ENCODE data around the gene ALPL. TPM values are rescaled to one million over a fixed set of nuclear protein-coding genes. Genes with fewer than 3 reads are reported as not detected.

The ALPL gene
- total RNA-seq, 1 experiment from 2014 or later = 4.8 TPM

DNA sequence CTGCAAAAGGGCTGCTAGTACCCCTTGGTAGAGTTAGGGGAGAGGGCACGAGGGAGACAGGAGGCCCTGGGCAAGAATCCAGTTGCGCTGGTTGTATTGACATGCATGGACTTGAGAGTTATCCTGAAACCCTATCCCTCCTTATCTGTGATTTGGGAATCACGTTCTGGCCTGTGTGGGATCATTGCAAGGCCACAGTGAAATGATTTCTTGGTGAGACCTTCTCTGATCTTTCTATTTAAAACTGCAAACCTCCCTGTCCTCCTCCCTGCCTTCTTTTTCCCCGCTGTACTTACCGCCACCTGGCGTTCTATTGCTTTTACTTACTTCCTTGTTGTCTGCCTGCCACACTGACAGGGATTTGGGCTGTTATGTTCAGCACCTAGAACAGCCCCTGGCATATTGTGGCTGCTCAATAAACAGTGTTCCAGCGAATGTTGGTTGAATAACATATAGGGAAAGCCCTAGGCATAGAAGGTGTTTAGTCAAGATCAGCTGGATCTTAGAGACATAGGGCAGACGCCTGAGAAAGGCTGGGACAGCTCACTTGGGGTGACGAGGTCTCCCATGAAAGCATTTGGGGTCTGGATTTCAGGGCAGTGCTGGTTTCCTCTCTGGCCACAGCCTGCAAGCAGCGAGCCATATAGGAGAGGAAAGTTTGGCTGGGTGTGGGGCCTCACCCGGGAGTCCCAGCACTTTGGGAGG, 25.6 kb downstream of the ALPL start:
- intact Hi-C loops (cut with micrococcal nuclease; ENCODE audit: unreplicated experiment) = loop anchor here (5.0 kb wide), 1 partner anchor 163 kb away; no protein-coding TSS in a partner anchor
- peak; percentile 60 for DNase-seq (ENCODE audit: low spot score)
- POLR2A ChIA-PET (ENCODE audit: low non-redundant PET) = no interaction called here

DNA sequence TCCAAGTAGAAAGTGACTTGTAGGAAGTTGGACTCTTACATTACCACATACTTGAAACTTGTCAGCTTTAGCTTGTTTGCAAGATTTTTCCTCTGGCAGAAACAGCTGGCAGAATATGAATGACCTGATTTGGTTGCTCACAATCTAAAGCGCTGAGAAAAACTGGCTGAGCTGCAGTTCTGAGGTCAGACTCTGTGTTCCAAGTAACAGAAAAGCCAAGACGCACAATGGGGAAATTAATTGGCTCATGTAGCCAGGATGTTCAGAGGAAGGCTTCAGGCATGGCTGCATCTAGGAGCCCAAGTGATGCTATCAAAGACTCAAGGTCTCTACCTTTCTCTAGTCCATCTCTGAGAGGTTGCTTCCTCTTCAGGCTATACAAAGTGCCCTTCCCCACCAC, 27.0 kb downstream of the ALPL start:
- Histone ChIP-seq H3K9me3 (ENCODE audit: low read depth, low read length, poor library complexity, severe bottlenecking) (no peaks in the 10 kb centered on the region), H3K27me3 (replicated peaks; ENCODE audit: insufficient read depth, low read depth, low read length, poor library complexity) (no peaks in the 10 kb centered on the region), H3K36me3 (ENCODE audit: insufficient read depth, low read length, poor library complexity, severe bottlenecking) (no peaks in the 10 kb centered on the region), H3K27ac (ENCODE audit: low read depth, low read length, poor library complexity, severe bottlenecking) (no peak overlapping the region), H3K4me1 (ENCODE audit: insufficient read depth, low read length, poor library complexity, severe bottlenecking) (no peaks in the 10 kb centered on the region), H3K4me3 (ENCODE audit: low read depth, low read length, poor library complexity, severe bottlenecking) (no peak overlapping the region)
- CTCF ChIA-PET = no interaction called here
- intact Hi-C loops (cut with micrococcal nuclease; ENCODE audit: unreplicated experiment) = no loop called here
- POLR2A ChIA-PET (ENCODE audit: low non-redundant PET) = no interaction called here
- no peak for DNase-seq (ENCODE audit: low spot score)
- BruUV-seq (replicated peaks) = no TSS peak
- no peak for TF ChIP-seq EZH2 (IDR thresholded peaks at IDR 0.05; ENCODE audit: borderline replicate concordance, low read depth, low read length, poor library complexity, severe bottlenecking)
- TF ChIP-seq, protein P1, sequence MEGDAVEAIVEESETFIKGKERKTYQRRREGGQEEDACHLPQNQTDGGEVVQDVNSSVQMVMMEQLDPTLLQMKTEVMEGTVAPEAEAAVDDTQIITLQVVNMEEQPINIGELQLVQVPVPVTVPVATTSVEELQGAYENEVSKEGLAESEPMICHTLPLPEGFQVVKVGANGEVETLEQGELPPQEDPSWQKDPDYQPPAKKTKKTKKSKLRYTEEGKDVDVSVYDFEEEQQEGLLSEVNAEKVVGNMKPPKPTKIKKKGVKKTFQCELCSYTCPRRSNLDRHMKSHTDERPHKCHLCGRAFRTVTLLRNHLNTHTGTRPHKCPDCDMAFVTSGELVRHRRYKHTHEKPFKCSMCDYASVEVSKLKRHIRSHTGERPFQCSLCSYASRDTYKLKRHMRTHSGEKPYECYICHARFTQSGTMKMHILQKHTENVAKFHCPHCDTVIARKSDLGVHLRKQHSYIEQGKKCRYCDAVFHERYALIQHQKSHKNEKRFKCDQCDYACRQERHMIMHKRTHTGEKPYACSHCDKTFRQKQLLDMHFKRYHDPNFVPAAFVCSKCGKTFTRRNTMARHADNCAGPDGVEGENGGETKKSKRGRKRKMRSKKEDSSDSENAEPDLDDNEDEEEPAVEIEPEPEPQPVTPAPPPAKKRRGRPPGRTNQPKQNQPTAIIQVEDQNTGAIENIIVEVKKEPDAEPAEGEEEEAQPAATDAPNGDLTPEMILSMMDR (conservative IDR thresholded peaks at IDR 0.05; ENCODE audit: low read depth, low read length) = no peak

More for the DNA sequence above, 25.6 kb downstream of the ALPL start:
- CTCF ChIA-PET = interaction anchor here (1.3 kb wide), 1 partner anchor 26 kb away, joined by 3 read pairs; no protein-coding TSS in a partner anchor
- Histone ChIP-seq H3K36me3 (ENCODE audit: insufficient read depth, low read length, poor library complexity, severe bottlenecking) (no peaks in the 10 kb centered on the region), H3K4me3 (ENCODE audit: low read depth, low read length, poor library complexity, severe bottlenecking) (no peak overlapping the region), H3K4me1 (ENCODE audit: insufficient read depth, low read length, poor library complexity, severe bottlenecking) (no peaks in the 10 kb centered on the region), H3K27ac (ENCODE audit: low read depth, low read length, poor library complexity, severe bottlenecking) (no peak overlapping the region), H3K9me3 (ENCODE audit: low read depth, low read length, poor library complexity, severe bottlenecking) (no peaks in the 10 kb centered on the region), H3K27me3 (replicated peaks; ENCODE audit: insufficient read depth, low read depth, low read length, poor library complexity) (no peaks in the 10 kb centered on the region)
- no TSS peak for BruUV-seq (replicated peaks)
- TF ChIP-seq EZH2 (IDR thresholded peaks at IDR 0.05; ENCODE audit: borderline replicate concordance, low read depth, low read length, poor library complexity, severe bottlenecking) = no peak
- TF ChIP-seq, protein P1 (conservative IDR thresholded peaks at IDR 0.05; ENCODE audit: low read depth, low read length) = peak; percentile 71

DNA sequence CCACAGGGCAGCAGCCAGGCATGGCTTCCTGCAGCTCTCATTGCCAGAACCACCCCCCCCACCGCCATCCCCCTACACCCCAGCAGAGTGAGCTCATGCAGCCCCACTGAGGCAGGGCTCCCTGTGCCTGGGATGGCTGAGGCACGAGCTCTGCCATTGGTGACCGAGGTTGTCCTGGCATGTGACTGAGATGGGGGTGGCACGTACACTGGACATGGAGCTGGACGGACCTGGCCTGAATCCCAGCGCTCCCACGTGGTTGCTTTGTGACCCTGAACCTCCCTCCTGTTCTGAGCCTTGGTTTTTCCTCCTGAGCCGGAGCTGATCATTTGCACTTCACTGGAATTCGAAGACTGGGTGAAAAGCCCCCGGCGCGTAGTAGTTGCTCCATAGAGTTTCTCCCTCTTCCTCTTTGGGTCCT, 28.3 kb downstream of the ALPL start:
- H3K27ac ChIP-seq (ENCODE audit: low read depth, low read length, poor library complexity, severe bottlenecking) = no peak overlapping the region
- intact Hi-C loops (cut with micrococcal nuclease; ENCODE audit: unreplicated experiment) = no loop called here
- H3K27me3 ChIP-seq (replicated peaks; ENCODE audit: insufficient read depth, low read depth, low read length, poor library complexity) = no peaks in the 10 kb centered on the region
- H3K9me3 ChIP-seq (ENCODE audit: low read depth, low read length, poor library complexity, severe bottlenecking) = no peaks in the 10 kb centered on the region
- POLR2A ChIA-PET (ENCODE audit: low non-redundant PET) = no interaction called here
- H3K4me3 ChIP-seq (ENCODE audit: low read depth, low read length, poor library complexity, severe bottlenecking) = no peak overlapping the region
- no TSS peak for BruUV-seq (replicated peaks)
- TF ChIP-seq, protein P1 (conservative IDR thresholded peaks at IDR 0.05; ENCODE audit: low read depth, low read length) = no peak
- no peak for TF ChIP-seq EZH2 (IDR thresholded peaks at IDR 0.05; ENCODE audit: borderline replicate concordance, low read depth, low read length, poor library complexity, severe bottlenecking)
- H3K4me1 ChIP-seq (ENCODE audit: insufficient read depth, low read length, poor library complexity, severe bottlenecking) = no peaks in the 10 kb centered on the region
- H3K36me3 ChIP-seq (ENCODE audit: insufficient read depth, low read length, poor library complexity, severe bottlenecking) = no peaks in the 10 kb centered on the region
- no peak for DNase-seq (ENCODE audit: low spot score)
- CTCF ChIA-PET = no interaction called here
